Measurements from ENCODE around the gene HECW1.
"Not testable (repeated sequence)": the region's sequence is repeated elsewhere in the genome, so short reads cannot be mapped to it uniquely, and the experiment has no call there.

HECW1 gene

DNA sequence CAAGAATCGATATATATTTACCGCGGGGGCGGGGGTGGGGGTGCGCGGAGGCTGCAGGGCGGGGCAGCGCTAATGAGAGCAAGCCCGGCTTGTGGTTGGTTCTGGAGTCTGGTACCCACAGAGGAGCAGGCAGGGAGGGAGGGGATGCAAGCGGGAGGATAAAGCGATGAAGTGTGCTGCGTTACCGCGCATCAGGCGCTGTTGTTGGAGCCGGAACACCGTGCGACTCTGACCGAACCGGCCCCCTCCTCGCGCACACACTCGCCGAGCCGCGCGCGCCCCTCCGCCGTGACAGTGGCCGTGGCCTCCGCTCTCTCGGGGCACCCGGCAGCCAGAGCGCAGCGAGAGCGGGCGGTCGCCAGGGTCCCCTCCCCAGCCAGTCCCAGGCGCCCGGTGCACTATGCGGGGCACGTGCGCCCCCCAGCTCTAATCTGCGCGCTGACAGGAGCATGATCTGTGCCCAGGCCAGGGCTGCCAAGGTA is at the start of gene HECW1:
Gene HECW1 (plus strand): TSS at position 189 of the 482 bp plus-strand sequence. CDS start 131,259 bp downstream, outside the sequence.
- no peak for DNase-seq (ENCODE audit: low read depth in 2 of 2)

DNA sequence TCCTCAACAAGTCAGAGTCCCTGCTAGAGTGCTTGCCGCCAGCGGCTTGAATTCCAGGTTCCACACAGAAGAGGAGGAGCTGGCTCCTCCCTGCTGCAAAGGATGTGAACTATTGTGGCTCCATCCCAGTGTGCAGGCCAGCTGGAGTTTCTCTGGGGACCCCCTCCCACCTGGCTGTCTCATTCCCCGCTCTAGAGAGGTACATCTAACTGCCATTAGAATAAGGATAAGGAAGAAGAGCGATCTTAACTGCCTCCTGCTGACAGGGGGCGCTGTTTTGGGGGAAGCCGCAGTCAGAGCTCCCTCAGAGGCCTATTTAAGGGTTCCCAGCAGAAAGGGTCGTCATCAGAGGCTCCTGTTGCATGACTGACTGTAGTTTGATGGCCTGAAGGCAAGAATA is 40.8 kb upstream of the HECW1 start:
- no peak for DNase-seq (ENCODE audit: low read depth in 2 of 2)

DNA sequence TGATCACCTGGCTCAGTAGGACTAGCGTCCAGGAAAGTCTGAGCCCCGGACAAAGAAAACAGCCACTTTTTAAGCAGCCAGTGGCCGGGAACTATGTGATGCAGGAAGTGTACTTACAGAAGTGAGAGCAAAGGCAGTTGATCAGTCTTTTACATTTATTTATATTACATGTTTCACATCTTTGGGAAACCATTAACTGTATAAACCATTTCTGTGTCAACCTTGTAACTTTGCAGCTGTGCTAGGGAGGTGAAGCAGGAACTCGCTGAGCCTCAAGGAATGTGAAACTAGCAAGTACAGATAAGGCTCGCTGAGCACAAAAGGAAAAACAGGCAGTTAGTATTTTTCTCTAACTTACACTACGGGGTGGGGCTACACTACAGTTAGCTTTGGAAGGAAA is 39.9 kb upstream of the HECW1 start:
- no peak for DNase-seq (ENCODE audit: low read depth in 2 of 2)

DNA sequence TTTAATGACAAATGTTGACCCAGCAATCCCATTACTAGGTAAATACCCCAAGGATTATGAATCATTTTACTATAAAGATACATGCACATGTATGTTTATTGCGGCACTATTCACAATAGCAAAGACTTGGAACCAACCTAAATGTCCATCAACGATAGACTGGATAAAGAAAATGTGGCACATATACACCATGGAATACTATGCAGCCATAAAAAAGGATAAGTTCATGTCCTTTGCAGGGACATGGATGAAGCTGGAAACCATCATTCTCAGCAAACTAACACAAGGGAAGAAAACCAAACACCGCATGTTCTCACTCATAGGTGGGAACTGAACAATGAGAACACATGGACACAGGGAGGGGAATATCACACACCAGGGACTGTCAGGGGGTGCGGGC is 38.6 kb upstream of the HECW1 start:
- DNase-seq (ENCODE audit: low read depth in 2 of 2) = not testable (repeated sequence)

DNA sequence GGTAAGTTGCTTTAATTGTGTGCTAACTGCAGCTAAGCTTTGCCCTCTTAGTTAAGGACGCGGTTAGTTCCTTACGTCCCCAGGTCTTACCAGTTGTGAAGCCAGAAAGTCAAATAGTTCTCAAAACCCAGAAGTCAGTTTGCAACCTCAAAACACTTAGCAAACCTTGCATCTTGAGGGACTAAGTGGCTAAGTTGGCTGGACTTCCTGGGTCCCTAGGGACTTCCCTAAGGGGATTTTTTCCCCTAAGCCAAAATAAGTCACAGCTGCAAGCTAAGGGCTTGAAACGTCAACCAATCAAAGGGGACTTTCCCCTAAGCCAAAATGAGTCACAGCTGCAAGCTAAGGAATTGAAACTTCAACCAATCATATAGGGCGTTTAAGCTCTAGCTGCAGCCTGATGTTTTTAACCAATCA is 36.2 kb upstream of the HECW1 start:
- DNase-seq (ENCODE audit: low read depth in 2 of 2) = no peak

DNA sequence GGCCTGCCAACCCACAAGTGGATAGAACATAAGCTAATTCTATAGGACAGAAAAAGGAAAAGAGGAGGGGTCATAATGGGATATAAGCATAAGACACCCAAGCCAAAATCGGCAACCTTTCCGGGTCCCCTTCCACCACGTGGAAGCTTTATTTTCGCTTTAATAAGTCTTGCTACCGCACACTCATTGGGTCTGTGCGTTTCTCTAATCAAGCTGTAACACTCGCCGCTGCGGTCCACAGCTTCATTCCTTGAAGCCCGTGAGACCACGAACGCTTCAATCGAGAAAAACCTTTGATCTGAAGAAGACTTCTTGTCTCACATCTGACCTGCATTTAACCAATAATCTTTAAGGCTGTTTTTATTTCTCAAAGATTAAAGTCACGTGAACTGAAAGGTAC is 35.8 kb upstream of the HECW1 start:
- no peak for DNase-seq (ENCODE audit: low read depth in 2 of 2)

DNA sequence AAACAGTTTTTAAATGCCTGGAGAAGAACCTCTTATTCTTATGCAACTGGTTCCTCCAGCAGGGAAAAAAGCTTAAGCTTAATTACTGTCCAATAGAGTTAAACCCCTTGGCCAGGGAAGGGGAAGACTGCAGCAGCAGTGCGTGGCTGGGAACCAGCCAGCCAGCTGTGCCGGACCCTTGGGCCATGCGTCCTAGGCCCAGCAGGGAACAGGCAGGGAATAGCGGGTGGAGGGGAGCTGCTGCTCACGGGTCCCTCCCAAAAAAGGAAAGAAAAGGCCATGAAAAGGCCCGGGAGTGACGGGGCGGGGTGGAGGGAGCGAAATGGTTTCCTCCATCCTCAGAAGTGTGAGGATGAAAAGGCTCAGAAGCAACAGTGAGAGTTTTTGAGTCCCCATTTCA is 35.2 kb upstream of the HECW1 start:
- no peak for DNase-seq (ENCODE audit: low read depth in 2 of 2)

DNA sequence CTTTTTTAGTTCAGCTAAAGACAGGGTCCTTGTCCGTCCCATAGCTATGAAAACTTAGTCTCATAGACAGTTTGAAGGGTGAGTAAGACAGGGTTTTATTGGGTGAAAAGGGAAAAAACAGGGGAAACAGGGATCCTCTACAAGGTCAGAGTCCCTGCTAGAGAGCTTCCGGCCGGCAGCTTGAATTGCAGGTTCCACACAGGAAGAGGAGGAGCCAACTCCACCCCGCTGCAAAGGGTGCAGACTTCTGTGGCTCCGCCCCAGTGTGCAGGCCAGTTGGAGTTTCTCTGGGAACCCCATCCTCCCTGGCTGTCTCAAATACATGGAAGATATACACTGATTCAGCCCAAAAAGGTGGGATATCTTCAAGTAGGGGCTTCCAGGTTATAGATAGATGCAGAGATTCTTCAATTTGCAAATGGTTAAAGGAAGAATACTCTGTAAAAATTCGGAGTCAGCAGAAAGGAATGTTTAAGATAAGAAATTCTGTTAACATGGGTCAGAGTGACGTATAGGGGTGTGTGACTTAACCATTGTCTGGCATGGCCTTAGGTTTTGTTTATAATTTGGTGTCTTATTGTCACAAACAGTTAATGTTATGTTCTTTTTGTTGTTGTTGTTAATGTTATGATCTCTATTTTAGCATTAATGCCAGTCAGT is 34.6 kb upstream of the HECW1 start:
- DNase-seq (ENCODE audit: low read depth in 2 of 2) = no peak

DNA sequence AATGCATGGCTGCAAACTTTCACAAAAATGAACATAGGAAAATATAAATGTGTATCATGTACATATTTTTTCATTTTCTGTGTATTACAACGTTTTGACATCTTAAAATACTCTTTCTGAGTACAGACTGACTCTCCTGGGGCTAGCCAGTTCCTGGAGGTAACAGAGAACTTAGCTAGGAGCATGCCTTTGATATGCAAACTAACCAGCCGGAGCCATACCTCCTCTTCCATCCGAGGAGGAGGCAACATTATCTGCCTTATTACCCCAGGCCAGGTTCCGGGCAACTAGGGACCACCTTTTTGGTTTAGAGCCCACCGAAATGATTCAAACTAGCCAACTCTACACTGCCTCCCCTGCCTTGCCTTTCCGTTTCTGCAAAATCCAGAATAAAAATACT is 33.7 kb upstream of the HECW1 start:
- DNase-seq (ENCODE audit: low read depth in 2 of 2) = no peak

DNA sequence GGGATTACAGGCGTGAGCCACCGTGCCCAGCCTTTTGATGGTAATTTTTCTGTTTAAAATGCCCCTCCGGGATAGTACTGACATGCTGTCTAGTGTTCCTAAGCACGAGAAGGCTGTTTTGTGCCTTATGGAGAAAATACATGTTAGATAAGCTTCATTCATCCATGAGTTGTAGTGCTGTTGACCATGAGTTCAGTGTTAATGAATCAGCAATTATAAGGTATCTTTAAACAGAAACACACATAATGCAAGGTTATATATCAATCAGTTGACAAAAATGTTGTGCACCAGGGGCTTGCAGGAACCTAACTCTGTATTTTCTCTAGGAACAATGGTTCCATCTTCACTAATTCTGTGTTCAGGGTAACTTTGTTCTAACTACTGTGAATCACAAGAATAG is 30.8 kb upstream of the HECW1 start:
- no peak for DNase-seq (ENCODE audit: low read depth in 2 of 2)

DNA sequence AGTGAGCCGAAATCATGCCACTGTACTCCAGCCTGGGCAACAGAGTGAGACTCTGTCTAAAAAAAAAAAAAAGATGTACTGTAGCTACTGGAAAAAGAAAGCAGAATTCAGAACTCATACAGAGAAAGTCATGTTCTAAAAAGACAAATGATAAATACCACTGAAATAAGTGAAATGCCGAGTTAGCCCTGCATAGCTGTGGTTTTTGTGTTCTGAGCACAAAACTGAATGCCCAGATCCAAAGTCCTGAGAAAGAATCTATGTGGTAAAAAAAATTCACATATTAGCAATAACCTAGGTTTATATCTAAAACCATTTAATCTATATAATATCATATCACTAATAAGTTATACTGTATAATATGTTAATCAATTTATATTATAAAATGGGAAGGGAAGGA is 29.3 kb upstream of the HECW1 start:
- no peak for DNase-seq (ENCODE audit: low read depth in 2 of 2)

DNA sequence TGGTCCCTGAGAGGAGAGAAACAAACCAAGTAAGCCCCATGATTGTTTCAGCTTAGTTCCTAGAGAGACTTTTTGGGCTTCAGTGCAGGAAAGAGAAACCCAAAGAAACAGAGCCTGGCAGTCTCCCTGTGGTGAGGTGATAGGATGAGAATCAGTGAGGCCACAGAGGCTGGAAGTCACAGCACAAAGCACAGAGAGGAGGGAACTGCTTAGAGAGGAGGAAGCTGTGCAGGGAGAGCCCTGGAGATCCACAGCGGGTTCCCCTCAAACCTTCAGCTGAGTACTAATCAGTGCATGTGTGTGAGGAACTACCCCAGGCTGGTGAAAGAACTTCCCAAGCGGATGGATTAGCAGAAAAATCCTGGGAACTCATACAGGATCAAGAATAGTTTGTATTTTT is 27.4 kb upstream of the HECW1 start:
- DNase-seq (ENCODE audit: low read depth in 2 of 2) = no peak

DNA sequence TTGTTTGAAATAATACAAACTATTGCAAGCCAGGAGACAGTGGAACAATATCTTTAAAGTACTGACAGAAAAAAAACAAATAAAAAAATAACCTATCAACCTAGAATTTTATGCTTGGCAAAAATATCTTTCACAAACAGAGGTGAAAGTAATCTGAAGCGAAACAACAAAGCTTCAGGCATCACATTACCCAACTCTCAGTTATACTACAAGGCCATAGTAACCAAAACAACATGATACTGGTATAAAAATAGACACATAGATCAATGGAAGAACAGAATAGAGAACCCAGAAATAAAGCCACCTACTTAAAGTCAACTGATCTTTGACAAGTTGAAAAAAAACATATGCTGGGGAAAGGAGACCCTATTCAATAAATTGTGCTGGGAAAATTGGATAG is 26.5 kb upstream of the HECW1 start:
- DNase-seq (ENCODE audit: low read depth in 2 of 2) = no peak

DNA sequence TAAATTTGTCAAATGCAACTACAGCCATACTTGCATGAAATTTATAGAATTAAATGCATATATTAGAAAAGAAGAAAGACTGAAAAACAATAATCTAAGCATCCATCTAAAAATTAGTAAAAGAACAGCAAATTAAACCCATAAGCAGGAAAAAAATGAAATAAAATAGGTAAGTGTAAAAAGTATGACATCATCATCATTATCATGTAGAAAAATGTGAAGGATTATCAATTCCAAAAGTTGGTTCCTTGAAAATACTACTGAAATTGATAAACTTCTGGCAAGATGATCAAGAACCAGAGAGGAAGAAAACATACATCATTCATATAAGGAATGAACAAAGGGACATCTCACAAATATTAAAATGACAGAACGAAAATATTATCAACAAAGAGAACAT is 19.6 kb upstream of the HECW1 start:
- DNase-seq (ENCODE audit: low read depth in 2 of 2) = no peak

DNA sequence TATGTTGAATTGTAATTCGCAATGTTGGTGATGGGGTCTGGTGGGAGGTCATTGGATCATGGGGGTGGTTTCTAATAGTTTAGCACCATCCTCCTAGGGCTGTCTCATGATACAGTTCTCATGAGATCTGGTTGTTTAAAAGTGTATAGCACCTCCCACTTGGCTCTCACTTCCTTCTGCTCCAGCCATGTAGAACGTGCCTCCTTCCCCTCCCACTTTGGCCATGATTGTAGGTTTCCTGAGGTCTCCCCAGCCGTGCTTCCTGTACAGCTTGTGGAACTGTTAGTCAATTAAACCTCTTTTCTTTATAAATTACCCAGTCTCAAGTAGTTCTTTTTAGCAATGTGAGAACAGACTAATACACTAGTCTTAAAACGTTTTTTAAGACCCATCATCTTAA is 15.6 kb upstream of the HECW1 start:
- no peak for DNase-seq (ENCODE audit: low read depth in 2 of 2)

DNA sequence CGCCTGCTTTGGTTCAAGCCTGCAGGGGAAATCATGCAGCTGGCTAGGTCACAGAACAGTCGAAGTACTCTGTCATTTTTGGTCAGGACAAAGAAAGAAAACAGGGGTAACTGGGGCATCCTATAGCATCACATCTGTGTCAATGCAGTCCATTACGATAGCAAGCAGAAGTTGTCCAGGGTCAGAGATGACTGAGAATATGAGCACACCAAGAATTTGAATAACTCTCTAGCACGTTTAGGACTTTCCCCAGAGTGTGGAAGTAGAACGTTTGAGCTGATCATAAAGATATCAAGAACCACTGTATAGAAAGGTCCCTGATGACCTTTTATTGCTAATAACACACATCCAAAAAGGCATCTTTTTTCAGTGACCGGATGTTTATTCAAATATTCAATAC is 12.7 kb upstream of the HECW1 start:
- DNase-seq (ENCODE audit: low read depth in 2 of 2) = no peak

DNA sequence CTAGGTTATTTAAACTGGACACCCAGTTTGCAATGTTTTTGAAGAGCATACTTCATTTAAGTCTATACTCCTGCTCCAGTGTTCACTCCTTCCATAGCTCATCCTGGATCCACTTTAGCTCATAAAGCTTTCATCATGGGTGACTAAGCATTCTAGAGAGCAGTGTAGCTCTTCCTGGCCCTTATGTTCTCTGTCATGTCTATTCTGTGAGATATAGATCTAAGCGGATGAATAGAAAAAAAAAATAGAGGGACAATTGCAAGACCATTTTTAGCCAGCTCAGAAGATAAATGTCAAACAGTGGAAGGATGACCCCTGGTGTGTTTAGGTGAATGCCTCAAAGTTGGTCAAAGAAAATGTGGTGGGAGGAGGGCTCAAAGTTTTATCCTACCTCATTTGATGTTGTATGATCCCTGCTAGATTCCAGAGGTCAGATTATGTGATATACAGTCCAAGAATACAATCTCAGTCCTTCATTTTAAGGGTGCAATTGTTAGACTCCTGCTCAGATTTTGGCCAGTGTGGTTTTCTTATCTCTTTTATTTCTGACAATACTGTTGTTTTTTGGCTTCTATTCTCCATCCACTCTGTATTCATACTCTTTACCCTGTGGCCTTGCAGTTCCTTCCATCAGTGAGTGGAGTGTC is 7.5 kb upstream of the HECW1 start:
- DNase-seq (ENCODE audit: low read depth in 2 of 2) = no peak

DNA sequence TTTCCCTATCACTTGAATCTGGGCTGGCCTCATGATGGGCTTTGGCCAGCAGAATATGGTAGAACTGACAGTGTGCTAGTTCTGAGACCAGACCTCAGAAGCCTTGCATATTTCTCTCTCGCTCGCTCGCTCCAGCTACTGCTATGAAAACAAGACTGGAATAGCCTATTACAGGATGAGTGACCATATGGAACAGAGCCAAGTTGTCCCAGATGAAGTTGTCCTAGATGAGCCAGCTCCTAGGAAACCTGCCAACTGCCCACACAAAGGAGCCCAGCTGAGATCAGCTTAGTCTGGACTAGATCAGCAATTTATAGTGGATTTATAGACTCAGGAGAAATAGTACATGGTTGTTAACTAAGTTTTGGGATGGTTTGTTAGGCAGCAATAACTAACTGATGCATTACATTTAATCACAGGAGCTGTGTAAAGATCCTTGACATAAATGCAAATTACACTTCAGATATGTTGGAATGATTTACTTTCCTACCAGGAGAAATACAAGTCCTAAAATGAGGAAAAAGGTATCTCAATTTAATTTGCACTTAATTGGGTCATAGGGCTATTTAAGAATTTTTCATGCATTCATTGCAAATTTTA is 6.8 kb upstream of the HECW1 start:
- DNase-seq (ENCODE audit: low read depth in 2 of 2) = no peak

DNA sequence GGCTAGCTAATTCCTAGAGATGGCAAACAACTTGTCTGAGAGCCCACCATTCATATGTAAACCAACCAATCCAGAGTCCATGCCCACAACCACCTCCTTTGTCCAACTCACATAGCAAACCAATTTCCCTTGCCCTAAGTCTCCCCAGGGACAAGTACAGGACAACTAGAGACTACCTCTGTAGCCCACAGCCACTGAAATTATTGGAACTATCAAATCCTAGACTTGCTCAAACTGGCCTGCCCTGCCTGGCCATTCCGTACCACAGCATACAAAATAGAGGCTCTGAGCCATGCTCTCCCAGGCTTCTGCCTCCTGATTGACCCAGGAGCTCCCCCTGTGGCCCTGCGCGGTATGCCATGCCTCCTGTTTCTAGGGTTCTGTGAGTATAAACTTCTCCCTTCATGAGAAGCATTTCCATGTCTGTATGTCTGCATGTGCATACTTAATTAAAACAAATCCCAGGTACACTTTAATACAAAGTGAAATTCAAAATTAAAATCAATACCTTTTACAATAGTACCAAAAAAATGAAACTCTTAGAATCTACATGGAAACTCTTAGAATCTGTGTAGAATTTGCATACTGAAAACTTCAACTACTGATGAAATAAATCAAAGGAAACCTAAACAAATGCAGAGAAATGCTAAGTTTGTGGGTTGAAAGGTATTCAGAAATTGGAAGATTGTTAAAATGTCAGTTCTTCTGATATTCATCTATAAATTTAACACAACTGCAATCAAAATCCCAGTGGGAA is 4.0 kb upstream of the HECW1 start:
- DNase-seq (ENCODE audit: low read depth in 2 of 2) = no peak

DNA sequence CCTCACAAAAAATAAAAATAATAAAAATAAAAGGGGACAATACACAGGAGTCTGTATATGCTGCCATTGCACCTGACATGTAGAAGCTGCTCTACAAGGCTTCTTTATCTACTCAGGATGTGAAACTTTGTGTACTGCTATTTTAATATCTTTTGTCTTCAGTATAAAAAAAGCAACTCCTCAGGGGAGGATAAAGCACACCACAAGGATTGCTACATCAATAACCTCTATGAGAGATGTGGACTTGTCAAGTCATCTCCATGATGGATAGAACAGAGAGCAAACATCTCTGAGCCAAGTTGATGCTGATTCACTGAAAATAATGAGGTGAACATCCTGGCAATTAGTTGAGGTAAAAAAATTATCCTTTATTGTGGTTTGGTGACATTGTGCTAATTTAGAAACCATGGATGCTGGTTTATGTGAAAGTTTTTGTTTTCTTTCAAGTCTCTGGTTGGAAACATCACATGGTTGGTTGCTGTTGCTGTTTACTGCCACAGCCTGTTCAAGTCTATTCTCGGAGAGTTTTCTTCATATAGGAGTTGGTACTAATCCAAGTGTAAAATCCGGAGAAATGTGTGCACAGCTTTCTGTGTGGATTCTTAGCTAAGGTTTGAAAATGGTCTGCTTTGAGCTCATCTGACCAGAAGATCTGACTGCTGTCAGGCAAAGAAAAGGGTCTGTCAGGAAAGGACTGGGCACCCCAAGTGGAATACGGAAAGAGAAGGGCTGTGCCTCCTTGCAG is 1.5 kb upstream of the HECW1 start:
- DNase-seq (ENCODE audit: low read depth in 2 of 2) = no peak

DNA sequence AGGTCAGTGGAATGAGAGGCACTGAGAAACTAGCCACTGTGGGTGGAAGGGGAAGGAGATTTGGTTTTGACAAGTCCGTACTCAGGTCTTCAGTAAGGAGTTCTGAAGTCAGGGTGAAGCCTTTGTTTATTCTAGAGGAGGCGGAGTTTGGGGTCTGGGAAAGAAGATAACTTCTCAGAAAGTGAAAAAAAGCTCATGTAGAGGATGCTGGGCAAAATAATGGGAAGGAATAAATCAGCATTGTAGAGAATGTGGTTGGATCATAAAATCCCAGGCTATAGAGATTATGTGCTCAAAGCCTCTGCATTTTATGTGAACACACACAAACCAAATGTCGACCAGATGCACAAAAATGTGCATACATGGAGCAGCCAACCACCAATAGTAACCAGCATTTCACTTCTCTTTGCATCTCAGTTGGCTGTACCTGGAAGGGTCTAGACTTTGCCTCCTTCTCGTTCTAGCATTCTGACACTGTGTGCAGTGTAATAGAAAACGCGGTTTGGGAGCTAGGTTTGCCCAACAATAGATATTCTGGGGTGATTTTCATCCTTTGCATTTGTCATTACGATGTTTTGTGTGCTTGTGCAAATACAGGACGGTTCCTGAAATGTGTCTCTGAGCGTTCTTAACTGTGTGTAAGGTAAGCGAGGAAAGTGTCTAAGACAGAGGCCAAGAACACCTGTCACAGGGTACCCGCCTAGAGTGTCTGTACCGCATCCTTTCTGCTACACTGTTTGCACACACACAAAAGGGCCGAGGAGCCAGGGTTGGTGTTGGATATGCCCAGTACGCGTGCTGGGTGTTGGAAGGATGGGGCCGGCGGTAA is 603 bp upstream of the HECW1 start:
- no peak for DNase-seq (ENCODE audit: low read depth in 2 of 2)

Measured in stimulated activated CD8-positive, alpha-beta memory T cell treated with anti-CD3 and anti-CD28 coated beads, Interleukin-2, amount 100 ng/mL, for 1 hour (primary cell).